ENCODE results near the gene EMC6.
A peak's percentile ranks its signal among the peaks of the same experiment; 100 is the strongest.

The EMC6 gene

DNA sequence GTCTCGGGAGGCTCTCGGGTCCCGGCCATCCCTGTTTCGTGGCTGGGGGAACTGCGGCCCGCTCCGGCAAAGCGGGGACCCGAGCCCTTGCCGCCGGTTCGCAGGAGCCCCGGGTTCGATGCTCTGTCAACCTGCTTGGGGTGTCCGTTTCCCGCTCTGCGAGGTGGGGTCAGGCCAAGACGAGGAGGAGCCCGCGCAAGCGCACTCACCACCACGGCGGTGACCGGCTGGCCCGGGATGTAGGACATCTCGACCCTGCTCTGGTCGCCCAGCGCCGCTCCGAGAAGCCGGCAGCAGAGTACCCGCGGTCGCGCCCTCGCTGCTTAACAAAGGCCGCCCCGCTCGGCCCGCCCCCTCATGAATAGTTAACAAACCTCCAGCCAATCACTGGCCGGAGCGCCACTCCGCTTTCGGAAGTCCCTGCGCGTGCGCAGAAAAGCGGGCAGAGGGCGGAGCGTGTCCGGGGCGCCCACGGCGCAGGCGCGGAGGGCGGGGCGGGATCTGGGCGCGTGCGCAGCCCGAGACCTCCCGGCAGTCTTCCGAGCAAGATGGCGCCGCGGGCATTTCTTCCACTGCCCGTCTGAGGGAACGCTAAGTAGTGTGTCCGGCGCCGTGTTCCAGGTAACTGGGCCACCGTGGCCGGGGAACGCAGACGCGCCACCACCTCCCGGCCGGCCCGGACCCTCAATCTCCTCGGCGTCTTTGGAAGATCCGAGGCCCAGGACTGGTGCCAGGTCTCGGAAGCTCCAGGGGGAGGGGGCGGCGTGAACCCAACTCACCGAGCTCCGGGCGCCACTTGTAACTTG is at the start of gene EMC6, which contains the start of gene TAX1BP3:
EMC6 (plus strand) TSS at position 534 of the 806 bp plus-strand sequence. CDS start 335 bp downstream, outside the sequence.
TAX1BP3 (minus strand) TSS at position 300 of the 806 bp plus-strand sequence; CDS start at position 248, 52 bp downstream.
- DNase-seq, result peak; percentile 100

DNA sequence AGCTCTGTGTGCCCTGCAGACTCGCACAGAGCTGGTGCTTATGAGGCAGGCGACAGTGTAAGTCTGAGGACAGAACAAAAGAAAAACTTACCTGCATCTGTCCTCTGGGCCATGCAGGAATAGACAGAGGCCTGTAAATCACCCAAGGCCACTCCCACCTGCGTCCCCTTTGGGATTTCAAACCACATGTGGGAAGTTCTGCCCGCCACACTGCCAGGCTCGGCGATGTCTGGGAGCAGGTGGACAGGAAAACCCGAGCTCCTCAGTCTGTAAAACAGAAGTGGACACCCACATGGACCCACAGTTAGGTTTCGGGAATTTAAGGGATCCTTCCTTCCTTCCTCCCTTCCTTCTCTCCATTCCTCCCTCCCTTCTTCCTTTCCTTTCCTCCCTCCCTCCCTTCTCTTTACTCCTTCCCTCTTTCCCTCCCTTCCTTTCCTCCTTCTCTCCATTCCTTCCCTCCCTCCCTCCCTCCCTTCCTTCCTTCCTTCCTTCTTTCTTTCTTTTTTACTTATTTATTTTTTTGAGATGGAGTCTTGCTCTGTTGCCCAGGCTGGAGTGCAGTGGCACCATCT is 47.4 kb upstream of the EMC6 start:
- no peak for DNase-seq

DNA sequence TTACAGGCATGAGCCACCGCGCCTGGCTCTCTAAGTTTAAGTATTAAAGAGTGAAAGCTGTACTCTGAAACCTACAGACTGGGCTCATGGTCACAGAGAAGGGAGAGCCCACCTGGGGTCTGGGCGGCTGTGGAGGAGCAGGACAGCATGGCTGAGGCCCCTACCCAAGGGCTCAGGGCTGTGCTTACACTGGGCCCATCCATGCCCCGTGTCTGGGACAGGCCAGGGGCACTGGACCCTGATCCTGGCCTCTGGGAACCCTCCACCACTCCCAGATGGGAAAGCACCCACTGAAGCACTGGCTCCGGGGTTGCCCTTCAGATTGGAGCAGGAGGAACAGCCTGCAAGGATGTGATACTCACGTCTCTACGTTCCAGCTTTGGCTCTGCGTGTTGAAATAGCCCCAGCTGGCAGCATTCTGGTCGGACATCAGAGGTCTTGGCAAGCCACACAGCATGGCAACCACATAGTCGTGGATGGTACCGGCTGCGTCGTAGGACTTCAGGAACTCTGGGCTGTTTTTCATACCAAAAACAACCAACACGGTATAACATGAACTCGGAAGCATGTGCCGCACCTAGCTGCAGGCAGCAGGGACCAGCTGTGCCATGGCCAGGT is 45.5 kb upstream of the EMC6 start:
- no peak for DNase-seq

DNA sequence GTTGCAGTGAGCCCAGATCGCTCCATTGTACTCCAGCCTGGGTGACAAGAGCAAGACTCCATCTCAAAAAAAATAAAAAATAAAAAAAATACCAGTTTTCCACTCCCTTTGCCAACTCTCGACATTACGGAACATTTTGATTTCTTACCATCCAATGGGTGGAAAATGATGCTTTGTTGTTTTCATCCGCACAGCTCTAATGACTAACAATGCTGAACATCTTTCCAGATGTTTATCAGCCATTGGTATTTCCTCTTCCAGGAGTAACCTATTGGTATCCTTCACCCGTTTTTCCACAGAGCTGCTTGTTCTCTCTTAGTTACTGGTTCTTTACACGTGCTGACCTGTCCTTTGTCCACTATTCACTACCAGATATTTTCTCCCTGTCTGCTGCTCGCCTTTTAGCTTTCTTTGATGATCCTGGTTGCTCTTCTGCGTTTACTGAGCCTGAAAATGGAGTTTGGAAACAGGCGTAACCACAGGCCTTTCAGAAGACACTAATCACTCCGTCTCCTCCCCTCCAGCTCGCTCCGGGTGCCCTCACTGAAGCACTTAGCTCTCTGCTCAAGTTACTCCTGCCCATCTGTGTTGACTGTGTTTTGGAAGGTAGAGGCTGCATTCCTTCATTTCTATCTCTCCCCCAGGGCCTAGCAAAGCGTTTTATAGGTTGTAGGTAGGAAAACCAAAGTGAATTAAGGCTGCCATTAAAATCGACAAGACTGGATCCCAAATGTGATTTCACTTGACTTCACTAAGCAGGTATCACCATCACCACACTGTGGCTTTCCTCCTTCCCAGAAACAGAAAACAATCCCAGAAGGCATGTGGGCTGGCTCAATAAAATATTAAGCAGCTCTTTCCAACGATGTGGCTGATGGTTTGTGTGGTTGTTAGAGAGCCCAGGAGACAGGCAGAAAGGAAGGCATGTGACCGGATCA is 41.5 kb upstream of the EMC6 start:
- DNase-seq, result no peak

DNA sequence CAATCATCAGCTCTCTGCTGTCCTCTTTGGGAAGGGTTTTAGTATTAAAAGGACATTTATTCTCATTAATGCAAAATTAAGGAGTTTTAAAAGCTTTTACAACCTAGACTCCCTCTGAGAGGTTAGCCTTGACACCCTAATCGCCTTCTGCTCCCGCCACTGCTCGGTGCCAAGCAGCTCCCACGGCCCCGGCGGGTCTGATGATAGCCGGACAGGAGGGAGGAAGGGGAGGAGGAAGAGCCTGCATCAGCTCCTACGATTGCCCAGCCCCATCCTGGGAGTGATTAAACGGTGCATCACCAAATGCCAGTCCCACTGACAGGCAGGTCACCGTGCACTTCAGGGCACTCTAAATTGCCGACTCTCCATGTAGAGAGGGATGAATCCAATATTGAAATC is 40.8 kb upstream of the EMC6 start:
- no peak for DNase-seq

DNA sequence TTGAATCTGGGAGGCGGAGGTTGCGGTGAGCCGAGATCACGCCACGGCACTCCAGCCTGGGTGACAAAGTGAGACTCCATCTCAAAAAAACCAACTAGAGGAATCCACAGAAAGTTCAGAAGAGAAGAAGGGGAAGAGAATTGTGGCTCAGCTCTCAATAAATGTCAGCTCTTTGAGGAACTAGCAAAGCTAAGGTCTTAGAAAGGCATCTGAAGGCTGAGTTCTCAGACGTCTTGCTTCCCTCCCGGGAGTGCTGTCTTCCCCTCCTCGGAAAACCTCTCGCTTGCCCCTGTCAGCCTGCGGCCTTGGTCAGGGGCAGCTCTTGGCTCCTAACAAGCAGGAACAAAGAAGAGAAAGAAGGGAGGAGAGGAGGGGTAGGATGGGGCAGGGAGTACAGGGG is 37.8 kb upstream of the EMC6 start:
- no peak for DNase-seq

DNA sequence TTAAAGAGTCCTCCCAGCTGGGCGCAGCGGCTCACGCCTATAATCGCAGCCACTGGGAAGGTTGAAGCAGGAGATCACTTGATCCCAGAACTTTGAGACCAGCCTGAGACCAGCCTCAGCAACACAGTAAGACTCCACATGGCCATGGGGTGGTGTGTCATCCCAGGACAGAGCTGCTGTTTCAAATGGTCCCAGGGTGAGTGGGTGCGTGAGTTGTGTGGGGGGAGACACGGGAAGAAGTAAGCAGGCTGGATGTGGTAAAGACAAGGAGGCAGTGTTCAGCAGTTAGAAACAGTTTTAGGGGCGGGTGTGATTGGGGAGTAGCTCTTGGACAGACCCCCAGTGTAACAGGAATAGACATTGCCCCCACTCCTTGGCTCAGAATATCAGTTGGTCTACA is 36.3 kb upstream of the EMC6 start:
- no peak for DNase-seq

DNA sequence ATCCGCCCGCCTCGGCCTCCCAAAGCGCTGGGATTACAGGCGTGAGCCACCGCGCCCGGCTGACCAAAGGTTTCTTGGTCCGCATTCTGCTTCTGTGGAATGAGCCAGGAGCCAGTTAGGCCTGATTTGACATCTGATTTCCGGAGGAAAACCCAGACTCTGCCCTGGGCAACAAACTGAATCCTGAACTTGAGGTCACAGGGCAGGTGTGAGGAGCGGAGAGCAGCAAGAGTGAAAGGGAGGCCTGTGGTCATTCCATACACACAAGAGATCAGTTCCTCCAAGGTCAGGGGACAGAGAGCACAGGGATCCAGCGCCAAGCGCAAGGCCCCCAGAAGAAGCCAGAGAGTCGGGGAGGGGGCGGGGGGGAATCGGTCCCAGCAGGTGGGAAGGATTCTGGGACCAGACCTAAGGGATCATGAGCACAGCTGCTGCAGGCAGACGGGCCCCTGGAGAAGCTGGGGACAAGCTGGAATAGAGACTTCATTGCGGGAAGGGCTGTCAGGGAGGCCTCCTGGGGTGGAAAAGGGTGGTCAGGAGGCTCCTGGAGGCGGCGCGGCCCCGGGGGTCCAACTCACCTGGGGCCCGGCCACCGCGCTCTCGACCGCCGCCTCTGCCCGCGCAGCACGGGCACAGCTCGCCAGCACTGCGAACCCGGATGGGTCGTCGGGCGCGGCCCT is 33.0 kb upstream of the EMC6 start:
- DNase-seq, result no peak

DNA sequence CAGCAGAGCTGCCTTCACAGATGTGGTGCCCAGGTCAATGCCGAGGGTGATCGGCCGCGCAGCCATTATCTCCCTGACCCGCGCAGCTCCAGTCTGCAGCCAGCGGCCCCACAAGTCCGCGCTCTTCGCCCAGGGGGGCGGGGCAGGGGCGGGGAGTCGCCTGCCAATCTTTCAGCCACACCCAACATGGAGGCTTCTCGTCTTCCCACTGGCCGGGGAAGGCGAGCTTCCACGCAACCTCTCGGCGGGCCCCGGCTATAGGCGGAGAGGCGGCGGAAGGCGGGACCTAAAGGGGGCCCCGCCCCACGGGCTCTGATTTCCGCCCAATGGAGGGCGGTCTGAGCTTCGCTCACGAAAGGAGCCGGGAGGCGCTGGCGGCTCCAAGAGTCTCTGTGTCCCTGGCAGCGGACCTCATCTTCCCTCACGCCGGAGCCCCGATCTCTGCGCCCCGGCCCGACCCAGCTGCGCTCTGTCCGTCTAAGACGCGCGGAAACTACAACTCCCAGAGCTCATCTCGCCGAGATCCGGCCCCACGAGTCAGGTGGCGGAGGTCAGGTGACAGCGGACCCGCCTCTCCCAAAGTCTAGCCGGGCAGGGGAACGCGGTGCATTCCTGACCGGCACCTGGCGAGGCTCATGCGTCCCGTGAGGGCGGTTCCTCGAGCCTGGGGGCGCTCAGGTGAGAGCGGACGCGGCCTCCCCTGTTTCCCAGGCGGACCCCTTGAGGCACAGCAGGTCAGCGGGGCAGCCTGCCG is 32.3 kb upstream of the EMC6 start, which contains the start of the genes CTNS and SHPK:
CTNS (plus strand) TSS at position 607 of the 754 bp plus-strand sequence. CDS start 3,447 bp downstream, outside the sequence.
SHPK (minus strand) TSS at position 97 of the 754 bp plus-strand sequence; CDS start at position 66, 31 bp downstream.
- peak; percentile 96 to 97 for DNase-seq

DNA sequence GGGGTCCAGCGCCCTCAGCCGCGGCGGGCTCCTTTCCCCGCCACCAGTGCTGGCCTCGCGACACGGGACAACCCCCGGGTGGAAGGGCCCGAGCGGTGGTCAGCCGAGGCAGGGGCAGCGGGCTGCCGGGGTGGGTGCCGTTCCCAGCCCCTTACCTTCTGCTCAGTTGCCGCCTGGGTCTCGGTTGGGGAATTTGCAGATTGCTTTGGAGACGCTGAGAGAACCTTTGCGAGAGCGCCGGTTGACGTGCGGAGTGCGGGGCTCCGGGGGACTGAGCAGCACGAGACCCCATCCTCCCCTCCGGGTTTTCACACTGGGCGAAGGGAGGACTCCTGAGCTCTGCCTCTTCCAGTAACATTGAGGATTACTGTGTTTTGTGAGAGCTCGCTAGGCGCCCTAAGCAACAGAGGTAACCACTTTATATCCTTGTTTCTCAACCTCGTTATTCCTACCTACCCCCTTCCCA is 31.7 kb upstream of the EMC6 start:
- no peak for DNase-seq

DNA sequence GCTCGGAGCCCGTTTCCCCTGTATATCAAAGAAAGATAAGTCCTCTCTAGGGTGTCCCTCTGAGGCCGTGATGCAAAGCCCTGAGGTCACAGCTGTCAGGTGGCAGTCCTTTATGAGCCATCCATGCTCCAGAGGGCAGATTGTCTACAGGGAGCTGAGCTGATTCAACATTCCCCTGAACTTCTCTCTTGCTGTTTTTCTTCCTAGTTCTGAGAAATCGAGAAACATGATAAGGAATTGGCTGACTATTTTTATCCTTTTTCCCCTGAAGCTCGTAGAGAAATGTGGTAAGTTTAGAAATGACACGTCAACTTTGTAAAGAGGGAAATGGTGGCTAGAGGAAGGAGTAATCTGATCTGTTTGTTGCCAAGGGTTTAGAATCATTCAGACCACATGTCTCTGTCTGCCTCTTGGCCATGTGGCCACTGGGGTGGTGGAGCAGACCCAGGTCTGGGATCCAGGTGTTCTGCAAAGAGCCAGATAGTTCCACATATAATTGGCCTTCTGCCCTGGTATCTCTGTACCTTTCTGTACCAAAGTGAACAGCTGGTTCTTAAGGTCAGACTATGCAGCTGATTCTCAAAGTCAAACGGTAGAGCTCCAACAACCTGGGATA is 28.5 kb upstream of the EMC6 start:
- DNase-seq, result peak; percentile 57 to 68

DNA sequence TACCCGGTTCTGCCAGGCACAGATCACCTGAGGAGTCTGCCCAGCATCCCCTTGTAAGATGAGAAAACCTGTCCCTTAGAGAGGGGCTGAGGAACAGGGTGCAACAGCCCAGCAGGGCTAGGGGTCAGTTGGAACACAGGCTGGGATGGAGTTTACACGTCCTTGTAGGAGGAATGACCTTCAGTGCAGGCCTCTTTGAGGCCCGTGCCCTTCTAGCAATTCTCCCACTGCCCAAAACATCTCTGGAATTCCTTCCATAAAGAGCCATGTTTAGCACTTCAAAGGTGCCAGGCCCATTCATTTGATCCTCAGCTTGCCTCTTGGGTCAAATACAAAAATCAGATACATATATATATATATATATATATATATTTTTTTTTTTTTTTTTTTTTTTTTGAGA is 27.6 kb upstream of the EMC6 start:
- DNase-seq, result no peak

DNA sequence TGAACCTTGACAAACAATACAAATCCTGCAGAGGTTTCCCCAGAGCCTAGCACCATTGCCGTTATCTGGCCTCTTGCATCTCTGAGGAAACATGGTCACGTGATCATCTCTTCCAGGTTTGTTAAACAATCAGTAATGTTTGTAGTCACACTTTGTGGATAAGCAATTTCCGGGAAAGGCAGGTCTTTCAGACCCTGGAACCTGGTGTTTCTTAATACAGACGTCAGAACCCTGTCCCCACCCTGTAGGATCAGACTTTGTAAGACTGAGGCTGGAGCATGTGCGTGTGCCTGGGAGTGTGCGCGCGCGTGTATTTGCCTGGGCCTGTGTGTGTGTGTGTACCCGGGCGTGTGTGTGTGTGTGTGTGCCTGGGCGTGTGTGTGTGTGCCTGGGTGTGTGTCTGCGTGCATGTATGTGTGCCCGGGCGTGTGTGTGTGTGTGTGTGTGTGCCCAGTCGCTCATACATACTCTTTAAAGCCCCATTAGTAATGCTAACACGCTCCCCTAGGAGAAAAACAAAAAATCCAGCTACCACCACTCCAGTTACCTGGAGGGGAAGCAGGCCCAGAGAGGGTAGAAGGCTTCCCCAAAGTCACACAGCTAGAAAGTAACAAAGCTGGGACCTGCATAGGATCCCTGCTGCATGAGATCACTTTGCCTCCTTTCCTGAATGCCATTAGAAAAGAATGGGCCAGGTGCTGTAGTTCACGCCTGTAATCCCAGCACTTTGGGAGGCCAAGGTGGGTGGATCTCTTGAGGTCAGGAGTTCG is 26.7 kb upstream of the EMC6 start:
- no peak for DNase-seq

DNA sequence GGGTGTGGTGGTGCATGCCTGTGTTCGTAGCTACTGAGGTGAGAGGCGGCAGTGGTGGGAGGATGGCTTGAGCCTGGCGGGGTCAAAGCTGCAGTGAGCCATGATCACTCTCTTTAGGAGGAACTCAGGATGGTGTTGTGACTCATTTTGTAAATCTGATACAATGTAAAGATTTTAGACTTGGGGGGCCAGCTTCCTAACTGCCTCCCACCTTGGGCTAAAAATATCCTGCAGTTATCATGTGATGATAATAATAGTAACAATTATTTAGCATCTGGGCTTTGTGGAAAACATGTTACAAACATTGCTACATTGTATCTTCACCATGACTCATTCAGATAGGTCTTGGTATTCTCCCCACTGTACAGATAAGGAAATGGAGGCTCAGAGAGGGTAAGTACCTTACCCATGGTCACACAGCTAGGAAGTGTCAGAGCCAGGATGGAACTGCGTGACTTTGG is 24.7 kb upstream of the EMC6 start:
- peak in 1 of 2 experiments; percentile 51 for DNase-seq

DNA sequence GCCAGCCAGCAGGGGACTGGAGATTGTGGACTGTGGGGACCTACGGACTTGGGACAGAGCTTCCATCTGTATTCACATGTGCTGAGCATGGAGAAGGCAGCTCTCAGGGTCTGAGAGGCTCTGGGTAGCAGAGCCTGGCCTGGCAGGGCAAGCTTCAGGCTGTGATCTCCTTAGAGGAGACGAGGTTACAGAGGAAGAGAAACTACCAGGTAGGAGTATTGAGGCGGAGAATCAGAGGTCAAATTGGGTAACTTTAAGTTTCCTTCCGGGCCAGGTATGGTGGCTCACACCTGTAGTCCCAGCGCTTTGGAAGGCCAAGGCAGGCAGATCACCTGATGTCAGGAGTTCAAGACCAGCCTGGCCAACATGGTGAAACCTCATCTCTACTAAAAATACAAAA is 23.3 kb upstream of the EMC6 start:
- no peak for DNase-seq

DNA sequence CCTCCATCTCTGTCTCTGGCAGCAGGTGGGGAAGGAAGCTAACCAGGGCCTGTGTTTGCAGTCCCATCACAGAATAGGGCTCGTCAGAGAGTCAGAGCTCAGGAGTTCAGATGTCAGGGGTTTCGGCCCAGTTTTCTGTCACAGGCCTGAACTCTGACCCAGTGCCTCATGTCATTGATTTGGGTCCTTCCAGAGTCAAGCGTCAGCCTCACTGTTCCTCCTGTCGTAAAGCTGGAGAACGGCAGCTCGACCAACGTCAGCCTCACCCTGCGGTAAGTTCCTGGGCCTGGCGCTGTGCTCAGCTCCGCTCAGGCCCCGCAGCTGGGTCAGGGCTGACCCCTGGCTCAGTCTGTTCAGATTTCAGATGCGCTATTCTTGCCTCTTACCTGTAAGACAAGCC is 21.4 kb upstream of the EMC6 start:
- DNase-seq, result no peak

DNA sequence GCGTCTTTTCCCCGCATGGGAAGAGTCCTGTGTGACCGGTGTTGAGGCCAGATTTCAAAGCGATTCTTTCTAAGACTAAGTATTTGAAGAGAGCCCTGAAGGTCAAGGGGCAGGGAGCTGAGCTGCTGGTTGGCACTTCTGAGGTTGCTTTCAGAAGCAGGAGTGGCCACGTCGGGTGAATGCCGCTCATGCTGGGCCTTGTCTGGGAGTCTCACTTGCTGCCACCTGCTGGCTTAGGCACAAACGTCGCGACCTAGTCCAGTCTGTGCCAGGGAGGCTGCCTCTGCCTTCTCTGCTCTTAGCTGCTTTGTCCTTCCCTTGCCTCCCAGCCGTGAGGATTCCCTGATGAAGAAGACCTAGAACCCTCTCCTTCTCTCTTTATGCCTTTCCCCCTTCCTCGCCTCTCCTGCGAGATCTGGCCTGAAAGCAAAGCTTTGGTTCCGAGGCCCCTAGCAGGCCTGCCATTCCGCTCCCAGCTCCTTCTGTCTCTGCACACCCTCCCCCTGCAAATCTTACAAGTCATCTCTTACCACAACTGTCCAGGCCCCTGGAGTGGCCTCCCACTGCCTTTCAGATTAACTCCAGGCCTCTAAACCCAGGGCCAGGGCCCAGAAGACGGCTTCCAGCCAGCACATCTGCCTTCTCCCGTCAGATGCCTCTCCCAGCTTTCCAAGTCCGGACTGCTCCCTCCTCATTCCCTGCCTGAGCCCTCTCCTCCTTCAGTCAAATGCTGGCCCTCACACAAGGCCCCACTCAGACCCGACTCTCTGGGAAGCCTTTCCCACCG is 20.6 kb upstream of the EMC6 start:
- peak; percentile 65 to 70 for DNase-seq

DNA sequence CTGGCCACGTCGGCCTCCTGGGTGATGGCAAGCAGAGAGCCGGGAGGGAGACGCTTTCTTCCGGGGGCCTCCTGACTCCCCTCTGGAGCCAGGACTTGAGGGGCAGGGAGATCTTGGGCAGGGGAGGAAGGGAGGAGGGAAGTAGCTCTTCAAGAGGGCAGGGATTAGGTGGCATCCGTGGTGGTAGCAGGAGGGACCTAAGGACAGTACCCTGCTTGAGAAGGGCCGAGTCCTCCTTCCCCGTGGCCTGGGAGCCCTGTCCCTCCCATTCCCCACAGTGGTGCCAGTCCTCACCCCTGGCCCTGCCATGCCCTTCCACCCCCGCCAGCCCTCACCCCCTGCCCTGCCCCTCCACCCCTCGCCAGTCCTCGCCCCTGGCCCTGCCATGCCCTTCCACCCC is 12.8 kb upstream of the EMC6 start:
- no peak for DNase-seq

DNA sequence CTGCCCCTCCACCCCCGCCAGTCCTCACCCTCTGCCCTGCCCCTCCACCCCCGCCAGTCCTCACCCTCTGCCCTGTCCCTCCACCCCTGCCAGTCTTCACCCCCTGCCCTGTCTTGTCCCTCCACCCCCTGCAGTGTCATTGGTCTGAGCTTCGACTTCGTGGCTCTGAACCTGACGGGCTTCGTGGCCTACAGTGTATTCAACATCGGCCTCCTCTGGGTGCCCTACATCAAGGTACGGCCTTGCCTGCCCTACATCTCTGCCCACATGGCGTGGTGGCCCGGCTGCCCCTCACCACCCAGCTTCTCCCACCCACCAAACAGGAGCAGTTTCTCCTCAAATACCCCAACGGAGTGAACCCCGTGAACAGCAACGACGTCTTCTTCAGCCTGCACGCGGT is 12.3 kb upstream of the EMC6 start:
- no peak for DNase-seq

Data from activated T-cell treated with anti-CD3 and anti-CD28 coated beads, Interleukin-2, amount 50 U/mL, for 48 hours (primary cell).